MCF 10A (cell line): ENCODE results near the gene IL2RA. TPM values are rescaled to one million over a fixed set of nuclear protein-coding genes. Genes with fewer than 3 reads are reported as not detected.

Source experiments
- BruUV-seq: library from RNA; stranded (reverse); fragments of 400-500 nt; replicated peaks from 2 replicates; lab custom pipeline; 2021; lab: Mats Ljungman, UMichigan
- CTCF ChIA-PET: fragments of 300-600 bp; sonication (Branson Sonifier 250); formaldehyde crosslinking; extraction: SDS; loops from one replicate; lab custom pipeline; 2021; ENCODE audit warnings: antibody characterized with exemption, inconsistent platforms; lab: Yijun Ruan, JAX
- POLR2A ChIA-PET: fragments of 300-600, 350-650 bp; sonication (Branson Sonifier 250); formaldehyde crosslinking; extraction: SDS; loops from one replicate; lab custom pipeline; 2020; ENCODE audit warnings: antibody characterized with exemption, inconsistent platforms; lab: Yijun Ruan, JAX
- DNase-seq: peaks from one replicate; pipeline ENCODE4 v3.0.0-alpha.2; 2018; ENCODE audit not compliant: unreplicated experiment
- H3K27ac Mint-ChIP-seq: one replicate; pipeline ENCODE4 v1.8.0; 2022; ENCODE audit warnings: mild to moderate bottlenecking, low read depth, mixed read lengths; ENCODE audit not compliant: unreplicated experiment
- H3K27me3 Mint-ChIP-seq: one replicate; pipeline ENCODE4 v1.8.0; 2022; ENCODE audit warnings: mixed read lengths; ENCODE audit not compliant: insufficient read depth, unreplicated experiment
- H3K36me3 Mint-ChIP-seq: one replicate; pipeline ENCODE4 v1.8.0; 2022; ENCODE audit warnings: mild to moderate bottlenecking, moderate library complexity, mixed read lengths; ENCODE audit not compliant: insufficient read depth, unreplicated experiment
- H3K4me1 Mint-ChIP-seq: one replicate; pipeline ENCODE4 v1.8.0; 2022; ENCODE audit warnings: mixed read lengths; ENCODE audit not compliant: insufficient read depth, unreplicated experiment
- H3K4me3 Mint-ChIP-seq: one replicate; pipeline ENCODE4 v1.8.0; 2022; ENCODE audit warnings: mild to moderate bottlenecking, moderate library complexity, mixed read lengths; ENCODE audit not compliant: unreplicated experiment
- H3K9me3 Mint-ChIP-seq: one replicate; pipeline ENCODE4 v1.8.0; 2022; ENCODE audit warnings: mixed read lengths; ENCODE audit not compliant: unreplicated experiment
- intact Hi-C: fragments of 100-400 bp; cut with micrococcal nuclease; formaldehyde crosslinking; loops from 2 replicates; pipeline ENCODE4 v1.14.1; 2022
- total RNA-seq: library from RNA; stranded (reverse); gene quantifications from 2 replicates; pipeline ENCODE4 v1.2.3, GENCODE V29; 2022
- TF ChIP-seq, protein P1 (sequence below): fragments of 200-600 bp; IDR thresholded peaks from one replicate; pipeline ENCODE4 v1.8.0; 2022; ENCODE audit warnings: antibody characterized with exemption, mild to moderate bottlenecking; ENCODE audit not compliant: unreplicated experiment

IL2RA gene
- total RNA-seq, 1 experiment from 2014 or later, result not detected

GRCh38 chr10:6036861-6037321, 25.3 kb downstream of the IL2RA start:
- ChIA-PET CTCF (interaction anchor here (0.6 to 3.4 kb wide), 2 partner anchors 23 to 70 kb away, joined by 3 to 15 read pairs; no protein-coding TSS in a partner anchor), POLR2A (interaction anchor here (0.6 to 1.0 kb wide), 2 partner anchors 18 to 60 kb away, joined by 3 read pairs; no protein-coding TSS in a partner anchor)
- intact Hi-C loops, result no loop called here
- BruUV-seq, result no TSS peak
- no peak overlapping the region for H3K27ac Mint-ChIP-seq
- TF ChIP-seq, protein P1, sequence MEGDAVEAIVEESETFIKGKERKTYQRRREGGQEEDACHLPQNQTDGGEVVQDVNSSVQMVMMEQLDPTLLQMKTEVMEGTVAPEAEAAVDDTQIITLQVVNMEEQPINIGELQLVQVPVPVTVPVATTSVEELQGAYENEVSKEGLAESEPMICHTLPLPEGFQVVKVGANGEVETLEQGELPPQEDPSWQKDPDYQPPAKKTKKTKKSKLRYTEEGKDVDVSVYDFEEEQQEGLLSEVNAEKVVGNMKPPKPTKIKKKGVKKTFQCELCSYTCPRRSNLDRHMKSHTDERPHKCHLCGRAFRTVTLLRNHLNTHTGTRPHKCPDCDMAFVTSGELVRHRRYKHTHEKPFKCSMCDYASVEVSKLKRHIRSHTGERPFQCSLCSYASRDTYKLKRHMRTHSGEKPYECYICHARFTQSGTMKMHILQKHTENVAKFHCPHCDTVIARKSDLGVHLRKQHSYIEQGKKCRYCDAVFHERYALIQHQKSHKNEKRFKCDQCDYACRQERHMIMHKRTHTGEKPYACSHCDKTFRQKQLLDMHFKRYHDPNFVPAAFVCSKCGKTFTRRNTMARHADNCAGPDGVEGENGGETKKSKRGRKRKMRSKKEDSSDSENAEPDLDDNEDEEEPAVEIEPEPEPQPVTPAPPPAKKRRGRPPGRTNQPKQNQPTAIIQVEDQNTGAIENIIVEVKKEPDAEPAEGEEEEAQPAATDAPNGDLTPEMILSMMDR, result no peak
- peaks cover 60% of the 10 kb centered on the region for H3K27me3 Mint-ChIP-seq
- H3K4me3 Mint-ChIP-seq, result no peak overlapping the region
- H3K9me3 Mint-ChIP-seq, result peaks cover 11% of the 10 kb centered on the region
- H3K36me3 Mint-ChIP-seq, result no peaks in the 10 kb centered on the region
- DNase-seq, result no peak
- no peaks in the 10 kb centered on the region for H3K4me1 Mint-ChIP-seq

DNA sequence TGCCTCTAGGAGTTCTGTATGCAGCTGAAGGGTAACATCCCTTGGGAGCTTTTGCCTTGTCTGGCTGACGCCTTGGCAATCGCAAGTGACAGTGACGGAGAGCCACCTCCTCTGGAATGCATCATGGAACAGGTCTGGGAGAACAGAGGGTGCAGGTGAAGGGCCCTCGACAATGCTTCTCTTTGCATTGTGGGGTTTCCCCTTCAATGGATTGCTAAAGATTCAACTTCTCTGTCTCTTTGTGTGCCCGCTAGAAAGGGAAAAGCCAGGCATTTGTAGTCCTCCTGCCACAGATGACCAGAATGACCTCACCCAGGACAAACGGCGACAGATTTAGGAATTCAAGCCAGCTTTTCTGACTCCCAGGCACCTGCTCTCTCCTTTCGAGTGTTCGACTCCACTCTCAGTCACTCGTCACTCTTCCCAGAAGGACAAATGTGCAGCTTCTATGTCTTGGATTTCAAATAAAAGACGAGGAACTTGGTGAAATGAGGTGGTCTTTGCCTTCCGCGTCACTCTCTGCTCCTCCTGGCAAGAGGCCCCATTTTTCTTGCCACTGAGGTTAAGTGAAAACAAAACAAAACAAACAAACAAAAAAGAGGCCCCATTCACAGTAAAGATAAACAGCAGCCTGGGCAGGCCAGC, 26.1 kb downstream of the IL2RA start:
- H3K27ac Mint-ChIP-seq, result no peak overlapping the region
- CTCF ChIA-PET, result interaction anchor here (3.4 kb wide), 1 partner anchor 22 kb away, joined by 15 read pairs; no protein-coding TSS in a partner anchor
- no peaks in the 10 kb centered on the region for H3K4me1 Mint-ChIP-seq
- no peaks in the 10 kb centered on the region for H3K36me3 Mint-ChIP-seq
- H3K9me3 Mint-ChIP-seq, result peaks cover 13% of the 10 kb centered on the region
- intact Hi-C loops, result no loop called here
- TF ChIP-seq, protein P1, result no peak
- DNase-seq, result no peak
- no peak overlapping the region for H3K4me3 Mint-ChIP-seq
- no TSS peak for BruUV-seq
- POLR2A ChIA-PET, result interaction anchor here (1.0 kb wide), 1 partner anchor 60 kb away, joined by 3 read pairs; no protein-coding TSS in a partner anchor
- H3K27me3 Mint-ChIP-seq, result peaks cover 52% of the 10 kb centered on the region

- Mint-ChIP-seq H3K4me1 (no peaks in the 10 kb centered on the region), H3K4me3 (no peak overlapping the region), H3K9me3 (peaks cover 21% of the 10 kb centered on the region), H3K36me3 (no peaks in the 10 kb centered on the region), H3K27me3 (peaks cover 51% of the 10 kb centered on the region), H3K27ac (no peak overlapping the region)
- no TSS peak for BruUV-seq
- ChIA-PET POLR2A (no interaction called here), CTCF (interaction anchor here (2.2 to 3.4 kb wide), 2 partner anchors 21 kb away, joined by 13 to 15 read pairs; no protein-coding TSS in a partner anchor)
- TF ChIP-seq, protein P1, result no peak
- intact Hi-C loops, result no loop called here
- no peak for DNase-seq
Observed at GRCh38 chr10:6035101-6035834, 26.9 kb downstream of the IL2RA start.

DNA sequence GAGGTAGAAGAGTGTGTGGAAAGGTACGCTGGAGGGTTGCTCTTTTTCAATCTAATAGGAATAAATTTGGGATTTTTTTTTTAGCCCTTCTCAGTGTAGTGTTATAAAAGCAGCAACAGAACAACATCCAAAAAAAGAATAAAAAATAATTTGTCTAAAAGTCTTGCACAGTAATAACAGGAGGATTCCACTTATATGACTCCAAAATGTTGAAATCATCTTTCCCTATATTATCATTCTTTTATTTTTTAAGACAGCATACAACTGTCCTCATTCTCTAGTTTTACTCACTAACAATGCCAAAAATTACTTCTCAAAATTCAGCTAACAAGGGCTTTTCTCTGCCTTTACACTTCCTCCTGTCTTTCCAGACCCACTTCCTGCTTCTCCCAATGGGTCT, 27.8 kb downstream of the IL2RA start:
- CTCF ChIA-PET, result interaction anchor here (0.7 to 2.2 kb wide), 2 partner anchors 20 to 407 kb away, joined by 3 to 13 read pairs; no protein-coding TSS in a partner anchor

More for the DNA sequence above, 27.8 kb downstream of the IL2RA start:
- POLR2A ChIA-PET, result interaction anchor here (0.6 kb wide), 1 partner anchor 18 kb away, joined by 3 read pairs; no protein-coding TSS in a partner anchor
- H3K9me3 Mint-ChIP-seq, result peaks cover 27% of the 10 kb centered on the region
- H3K27me3 Mint-ChIP-seq, result peaks cover 42% of the 10 kb centered on the region
- BruUV-seq, result no TSS peak
- no peak for DNase-seq
- no peak overlapping the region for H3K4me3 Mint-ChIP-seq
- intact Hi-C loops, result no loop called here
- no peak overlapping the region for H3K27ac Mint-ChIP-seq
- TF ChIP-seq, protein P1, result no peak
- H3K36me3 Mint-ChIP-seq, result no peaks in the 10 kb centered on the region
- H3K4me1 Mint-ChIP-seq, result no peaks in the 10 kb centered on the region
